ENCODE data around the gene ZNF841.

DNA sequence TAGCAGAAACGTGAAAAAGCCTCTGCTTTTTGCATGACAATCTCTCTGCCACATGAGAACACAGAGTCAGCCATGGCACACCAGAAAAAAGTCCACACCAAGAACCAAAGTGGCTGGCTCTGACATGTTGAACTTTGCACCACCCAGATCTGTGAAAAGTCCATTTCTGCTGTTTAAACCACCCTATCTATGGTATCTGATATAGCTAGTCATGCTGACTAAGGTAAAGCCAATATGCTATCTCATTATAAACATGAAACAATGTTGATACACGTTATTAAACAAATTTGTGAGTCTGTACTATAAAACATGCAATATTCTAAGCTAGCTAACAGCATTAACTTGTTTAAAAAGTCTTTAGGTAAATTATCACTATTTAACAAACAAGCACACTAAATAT is 25.9 kb downstream of the ZNF841 start:
- TF ChIP-seq, protein P1, sequence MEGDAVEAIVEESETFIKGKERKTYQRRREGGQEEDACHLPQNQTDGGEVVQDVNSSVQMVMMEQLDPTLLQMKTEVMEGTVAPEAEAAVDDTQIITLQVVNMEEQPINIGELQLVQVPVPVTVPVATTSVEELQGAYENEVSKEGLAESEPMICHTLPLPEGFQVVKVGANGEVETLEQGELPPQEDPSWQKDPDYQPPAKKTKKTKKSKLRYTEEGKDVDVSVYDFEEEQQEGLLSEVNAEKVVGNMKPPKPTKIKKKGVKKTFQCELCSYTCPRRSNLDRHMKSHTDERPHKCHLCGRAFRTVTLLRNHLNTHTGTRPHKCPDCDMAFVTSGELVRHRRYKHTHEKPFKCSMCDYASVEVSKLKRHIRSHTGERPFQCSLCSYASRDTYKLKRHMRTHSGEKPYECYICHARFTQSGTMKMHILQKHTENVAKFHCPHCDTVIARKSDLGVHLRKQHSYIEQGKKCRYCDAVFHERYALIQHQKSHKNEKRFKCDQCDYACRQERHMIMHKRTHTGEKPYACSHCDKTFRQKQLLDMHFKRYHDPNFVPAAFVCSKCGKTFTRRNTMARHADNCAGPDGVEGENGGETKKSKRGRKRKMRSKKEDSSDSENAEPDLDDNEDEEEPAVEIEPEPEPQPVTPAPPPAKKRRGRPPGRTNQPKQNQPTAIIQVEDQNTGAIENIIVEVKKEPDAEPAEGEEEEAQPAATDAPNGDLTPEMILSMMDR (conservative IDR thresholded peaks at IDR 0.05 in 1 of 2, IDR thresholded peaks at IDR 0.05 in 1 of 2; ENCODE audit: extremely low read depth in 1 of 2, insufficient read depth in 1 of 2, low read depth in 1 of 2, low read length in 2 of 2), result no peak
- no peak for TF ChIP-seq EZH2 (IDR thresholded peaks at IDR 0.05; ENCODE audit: borderline replicate concordance, low read length)

Data from mammary epithelial cell (primary cell).